ENCODE results near the gene KCNQ1.

DNA sequence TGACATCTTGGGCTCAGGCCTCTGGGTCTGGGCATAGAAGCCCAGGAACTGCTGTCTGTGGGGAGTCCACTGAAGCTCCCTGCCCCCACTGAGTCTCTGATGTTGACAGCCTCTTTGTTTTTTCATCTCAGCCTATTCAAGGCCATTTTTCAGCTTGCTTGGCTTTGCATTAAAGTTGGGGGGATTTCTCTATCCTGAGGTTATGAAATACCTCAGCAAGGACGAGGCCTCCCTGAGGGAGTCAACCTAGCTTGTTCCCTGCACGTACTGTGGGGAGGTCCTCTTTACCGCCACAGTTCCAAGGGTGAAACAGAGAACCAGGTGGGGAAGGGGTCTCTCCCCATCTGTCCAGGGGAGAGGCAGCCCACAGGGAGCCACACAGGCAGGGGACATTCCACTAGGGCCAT is 246.6 kb downstream of the KCNQ1 start:
- no peak for TF ChIP-seq EZH2 (IDR thresholded peaks at IDR 0.05; ENCODE audit: insufficient read depth, poor library complexity, severe bottlenecking)
- no peak for TF ChIP-seq EZH2phosphoT487 (IDR thresholded peaks at IDR 0.05; ENCODE audit: insufficient read depth, low read depth)
